Mesodermal cell (in vitro differentiated cells): Measurements from ENCODE around the gene PSTPIP1.
"Not testable (repeated sequence)": the region's sequence is repeated elsewhere in the genome, so short reads cannot be mapped to it uniquely, and the experiment has no call there.

Experiments used
- H3K27ac ChIP-seq: 2 replicates; pipeline ENCODE4 v1.7.0; 2013; ENCODE audit warnings: mild to moderate bottlenecking, low read depth, low read length, moderate library complexity; ENCODE audit not compliant: severe bottlenecking
- H3K36me3 ChIP-seq: 2 replicates; pipeline ENCODE4 v1.7.1; 2013; ENCODE audit warnings: mild to moderate bottlenecking, low read length, moderate library complexity; ENCODE audit not compliant: control insufficient read depth, insufficient read depth
- H3K4me1 ChIP-seq: one replicate; pipeline ENCODE4 v1.7.1; 2013; ENCODE audit warnings: mild to moderate bottlenecking, low read length; ENCODE audit not compliant: insufficient read depth, control insufficient read depth, poor library complexity, severe bottlenecking
- H3K4me3 ChIP-seq: 2 replicates; pipeline ENCODE4 v1.7.0; 2013; ENCODE audit warnings: low read length, control low read depth, mild to moderate bottlenecking; ENCODE audit not compliant: insufficient read depth, poor library complexity, severe bottlenecking; ENCODE audit errors: extremely low read depth
- H3K9me3 ChIP-seq: 2 replicates; pipeline ENCODE4 v1.7.1; 2013; ENCODE audit warnings: mild to moderate bottlenecking, low read length, moderate library complexity; ENCODE audit not compliant: control insufficient read depth
- whole genome bisulfite sequencing, 2 experiments: methylation state at CpG; one replicate each; pipeline ENCODE4 v1.1.5; 2013; ENCODE audit warnings: missing lambda C conversion rate in 2 of 2; ENCODE audit not compliant: insufficient coverage in 2 of 2; 5-methylcytosine and 5-hydroxymethylcytosine counted together

The PSTPIP1 gene

GRCh38 chr15:76966051-76966450 is 28.9 kb upstream of the PSTPIP1 start:
- H3K27ac ChIP-seq, H3K9me3 ChIP-seq, H3K4me3 ChIP-seq, H3K36me3 ChIP-seq: not testable (repeated sequence)
- WGBS, 2 experiments = 93% methylated on average over 4 to 6 of the region's 7 CpGs
- peaks cover 31% of the 10 kb centered on the region for H3K4me1 ChIP-seq

DNA sequence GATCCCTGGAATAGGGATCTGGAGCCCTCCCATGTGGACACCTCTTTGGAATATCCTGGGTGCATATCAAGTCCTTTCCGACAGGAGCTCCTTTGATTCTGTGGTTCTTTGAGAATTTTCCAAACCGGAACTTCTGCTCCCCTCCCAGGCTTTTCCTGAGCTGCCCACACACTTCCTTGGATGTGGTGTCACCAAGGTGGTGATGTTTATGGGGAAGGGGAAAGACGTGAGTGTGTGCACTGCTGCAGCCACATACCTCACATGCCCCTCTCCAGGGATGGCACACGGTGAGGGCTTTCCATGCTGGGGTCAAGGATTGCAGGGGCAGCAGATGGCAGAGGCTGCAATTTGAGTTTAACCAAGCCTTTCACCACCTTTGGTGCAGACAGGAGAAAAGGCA is 27.9 kb upstream of the PSTPIP1 start:
- H3K4me3 ChIP-seq = no peak overlapping the region
- H3K27ac ChIP-seq = no peak overlapping the region
- no peaks in the 10 kb centered on the region for H3K36me3 ChIP-seq
- H3K4me1 ChIP-seq = peaks cover 31% of the 10 kb centered on the region
- no peaks in the 10 kb centered on the region for H3K9me3 ChIP-seq
- 0 to 50% methylated on average over 1 to 2 of the region's 4 CpGs for WGBS, 2 experiments

DNA sequence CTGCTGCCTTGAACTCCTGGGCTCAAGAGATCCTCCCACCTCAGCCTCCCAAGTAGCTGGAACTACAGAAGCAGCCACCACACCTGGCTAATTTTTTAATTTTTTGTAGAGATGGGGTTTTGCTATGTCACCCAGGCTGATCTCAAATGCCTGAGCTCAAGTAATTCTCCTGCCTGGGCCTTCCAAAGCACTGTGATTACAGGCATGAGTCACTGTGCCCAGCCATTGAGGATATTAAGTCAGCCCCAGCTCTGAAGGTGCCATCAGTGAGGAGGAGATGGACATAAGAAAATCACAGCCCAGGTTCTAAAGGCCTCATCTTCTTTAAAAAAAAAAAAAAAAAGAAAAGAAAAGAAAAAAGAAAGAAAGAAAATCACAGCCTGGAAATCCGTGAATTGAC is 26.6 kb upstream of the PSTPIP1 start:
- 88 to 100% methylated on average over 1 of the region's 1 CpG for WGBS, 2 experiments
- H3K4me3 ChIP-seq = no peak overlapping the region
- H3K36me3 ChIP-seq = no peaks in the 10 kb centered on the region
- no peaks in the 10 kb centered on the region for H3K9me3 ChIP-seq
- H3K4me1 ChIP-seq = peaks cover 31% of the 10 kb centered on the region
- H3K27ac ChIP-seq = no peak overlapping the region

DNA sequence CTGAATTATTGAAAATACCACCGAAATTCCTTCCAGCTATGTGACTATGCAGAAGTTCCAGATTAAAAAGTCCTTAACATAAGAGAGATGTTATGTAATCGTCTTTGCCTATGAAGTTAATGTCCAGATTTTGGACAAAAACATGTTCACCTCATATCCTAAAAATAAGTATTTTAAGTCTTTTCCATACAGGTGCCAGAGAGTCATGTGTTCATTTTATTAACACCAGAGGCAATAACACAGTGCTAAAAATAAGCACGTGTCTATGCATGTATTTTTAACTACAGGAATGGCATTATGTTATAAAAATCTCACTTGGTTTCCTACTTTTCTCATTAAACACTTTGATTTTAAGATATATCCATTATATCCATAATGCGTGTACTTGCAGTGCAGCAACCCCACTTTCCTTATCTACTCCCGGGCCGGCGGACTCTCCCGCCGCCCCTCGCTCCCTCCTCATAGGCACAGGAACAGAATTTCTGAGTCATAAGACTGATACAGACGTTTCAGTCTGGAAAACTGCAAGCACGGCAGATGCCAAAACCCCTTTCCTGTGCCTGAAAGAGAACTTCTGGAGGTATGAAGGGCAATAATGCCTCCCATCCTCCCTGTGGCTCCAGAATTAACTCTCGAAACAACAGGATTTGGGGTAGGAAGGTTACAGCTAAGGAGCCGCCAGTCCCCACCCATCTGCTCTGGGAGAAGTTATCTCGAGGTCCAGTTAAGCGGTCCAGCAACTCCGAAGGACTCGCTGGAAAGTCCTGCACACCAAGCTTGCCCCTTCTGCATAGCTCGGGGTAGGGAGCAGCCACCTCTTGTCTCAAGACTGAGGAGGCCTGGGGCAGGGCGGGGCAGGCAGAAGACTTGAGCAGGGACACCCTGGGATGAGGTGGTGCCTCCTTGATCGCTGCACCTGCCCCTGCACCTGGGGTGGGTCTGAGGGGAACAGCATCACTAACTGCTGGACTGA is 22.3 kb upstream of the PSTPIP1 start:
- H3K27ac ChIP-seq = no peak overlapping the region
- no peaks in the 10 kb centered on the region for H3K9me3 ChIP-seq
- H3K4me3 ChIP-seq = no peak overlapping the region
- no peaks in the 10 kb centered on the region for H3K36me3 ChIP-seq
- peaks cover 6% of the 10 kb centered on the region for H3K4me1 ChIP-seq
- WGBS, 2 experiments = 83 to 88% methylated on average over 13 to 17 of the region's 21 CpGs

DNA sequence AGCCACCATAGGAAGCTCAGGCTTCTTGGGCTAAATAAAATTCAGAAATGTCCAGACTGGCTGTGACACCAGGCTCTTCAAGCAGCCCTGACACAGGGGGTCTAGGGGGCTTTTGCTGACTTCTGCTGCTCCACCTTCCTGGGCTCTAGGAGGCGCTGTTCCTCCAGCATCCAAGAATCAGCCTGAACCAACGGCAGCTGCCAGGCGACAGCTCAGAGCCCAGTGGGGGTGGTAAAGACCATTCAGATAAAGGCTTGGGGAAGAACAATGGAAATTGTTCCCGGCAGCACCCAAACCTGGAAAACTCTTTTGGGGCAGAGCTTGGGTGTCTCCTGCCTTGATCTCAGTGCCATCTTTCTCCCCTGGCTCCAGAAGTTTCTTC is 21.6 kb upstream of the PSTPIP1 start:
- 2 to 7% methylated on average over 3 to 4 of the region's 4 CpGs for WGBS, 2 experiments

GRCh38 chr15:76973906-76974305 is 21.0 kb upstream of the PSTPIP1 start:
- no peaks in the 10 kb centered on the region for H3K4me1 ChIP-seq
- no peaks in the 10 kb centered on the region for H3K9me3 ChIP-seq
- H3K27ac ChIP-seq = no peak overlapping the region
- no peak overlapping the region for H3K4me3 ChIP-seq
- no peaks in the 10 kb centered on the region for H3K36me3 ChIP-seq
- 100% methylated on average over 1 to 2 of the region's 2 CpGs for WGBS, 2 experiments

More for the DNA sequence above, 21.6 kb upstream of the PSTPIP1 start:
- H3K4me1 ChIP-seq = no peaks in the 10 kb centered on the region
- no peaks in the 10 kb centered on the region for H3K36me3 ChIP-seq
- no peak overlapping the region for H3K27ac ChIP-seq
- H3K9me3 ChIP-seq = no peaks in the 10 kb centered on the region
- no peak overlapping the region for H3K4me3 ChIP-seq

DNA sequence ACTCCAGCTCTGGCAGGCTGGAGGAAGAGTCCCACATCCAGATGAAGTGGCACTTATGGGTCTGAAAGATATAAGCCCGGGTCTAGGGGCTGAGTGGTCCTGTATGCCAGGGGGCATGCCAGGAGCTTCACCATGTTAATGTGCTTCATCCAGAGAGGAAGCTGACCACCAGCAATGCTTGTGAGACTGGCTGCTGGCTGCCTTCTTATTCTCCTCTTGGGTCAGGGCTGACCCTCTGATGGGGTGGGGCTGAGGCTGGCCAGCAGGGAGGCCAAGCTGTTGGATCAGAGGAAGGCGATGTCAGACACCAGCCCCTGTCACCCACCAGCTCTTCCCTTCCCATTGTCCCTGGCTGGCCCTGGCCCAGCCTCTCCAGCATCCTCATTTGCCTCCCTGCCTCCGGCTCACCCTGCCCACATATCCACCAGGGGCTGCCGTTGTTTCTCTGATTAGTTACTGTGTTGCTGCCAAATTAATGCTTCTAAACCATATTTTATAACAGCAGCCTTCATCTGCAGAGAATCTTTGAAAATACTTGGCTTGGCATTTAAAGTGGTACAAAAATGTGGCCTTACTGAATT is 20.4 kb upstream of the PSTPIP1 start:
- no peaks in the 10 kb centered on the region for H3K9me3 ChIP-seq
- H3K36me3 ChIP-seq = no peaks in the 10 kb centered on the region
- H3K27ac ChIP-seq = no peak overlapping the region
- H3K4me1 ChIP-seq = no peaks in the 10 kb centered on the region
- 69 to 90% methylated on average over 3 of the region's 4 CpGs for WGBS, 2 experiments
- no peak overlapping the region for H3K4me3 ChIP-seq

DNA sequence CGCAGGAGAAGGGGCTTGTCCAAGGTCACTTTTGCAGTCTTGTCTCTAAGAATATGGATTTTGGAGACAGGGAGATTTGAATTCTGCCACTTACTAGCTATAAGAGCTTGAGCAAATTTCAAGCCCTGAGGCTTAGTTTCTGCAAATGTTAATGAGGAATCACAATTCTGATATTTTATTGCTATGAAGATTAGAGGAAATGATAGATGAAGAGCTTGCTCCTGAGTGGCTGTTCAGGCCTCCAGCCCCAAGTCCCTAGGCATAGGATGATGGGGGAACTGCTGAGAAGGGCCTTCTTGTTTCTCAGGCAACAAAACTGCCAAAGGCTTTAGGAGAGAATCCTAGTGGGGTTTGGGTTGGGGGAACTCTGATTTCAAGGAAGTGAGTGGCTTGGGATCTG is 18.8 kb upstream of the PSTPIP1 start:
- 88 to 100% methylated on average over 1 of the region's 1 CpG for WGBS, 2 experiments
- H3K4me3 ChIP-seq = no peak overlapping the region
- H3K27ac ChIP-seq = no peak overlapping the region
- H3K9me3 ChIP-seq = no peaks in the 10 kb centered on the region
- H3K36me3 ChIP-seq = no peaks in the 10 kb centered on the region
- no peaks in the 10 kb centered on the region for H3K4me1 ChIP-seq

- Histone ChIP-seq H3K36me3 (no peaks in the 10 kb centered on the region), H3K27ac (no peak overlapping the region), H3K4me1 (no peaks in the 10 kb centered on the region), H3K4me3 (no peak overlapping the region), H3K9me3 (no peaks in the 10 kb centered on the region)
- WGBS, 2 experiments = 83 to 100% methylated on average over 1 to 2 of the region's 5 CpGs
Measured at GRCh38 chr15:76976572-76977270, 18.2 kb upstream of the PSTPIP1 start.

DNA sequence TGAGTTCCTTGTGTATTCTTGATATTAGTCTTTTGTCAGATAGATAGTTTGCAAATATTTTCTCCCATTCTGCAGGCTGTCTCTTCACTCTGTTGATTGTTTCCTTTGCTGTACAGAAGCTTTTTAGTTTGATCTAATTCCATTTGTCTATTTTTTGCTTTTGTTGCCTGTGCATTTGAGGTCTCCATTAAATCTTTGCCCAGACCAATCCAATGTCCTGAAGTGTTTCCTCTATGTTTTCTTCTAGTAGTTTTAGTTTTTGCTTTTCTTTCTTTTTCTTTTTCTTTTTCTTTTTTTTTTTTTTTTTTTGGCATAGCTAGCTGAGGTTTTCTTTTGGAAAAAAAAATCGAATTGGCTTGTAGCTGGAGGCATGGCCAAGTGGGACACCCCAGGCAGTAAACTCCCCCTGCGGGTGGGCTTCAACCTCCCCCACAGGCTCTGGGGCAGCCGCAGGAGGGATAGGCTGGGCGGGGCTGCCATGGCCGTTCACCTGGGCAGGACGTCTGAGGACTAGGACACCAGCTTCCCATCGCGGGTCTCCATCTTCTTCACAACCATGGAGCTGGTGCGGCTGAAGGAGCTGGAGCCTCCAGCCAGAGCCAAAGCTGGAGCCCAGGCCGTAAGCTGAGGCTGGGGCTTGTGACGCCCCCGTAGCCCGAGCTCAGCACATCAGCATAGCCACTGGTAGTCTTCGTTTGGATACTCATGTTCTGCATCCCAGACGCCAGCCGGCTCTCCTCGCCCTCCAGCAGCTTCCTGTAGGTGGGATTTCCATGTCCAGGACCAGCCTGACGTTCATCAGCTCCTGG is 16.2 kb upstream of the PSTPIP1 start:
- H3K36me3 ChIP-seq = no peaks in the 10 kb centered on the region
- no peak overlapping the region for H3K4me3 ChIP-seq
- H3K4me1 ChIP-seq = no peaks in the 10 kb centered on the region
- WGBS, 2 experiments = 92 to 95% methylated on average over 13 to 18 of the region's 18 CpGs
- no peak overlapping the region for H3K27ac ChIP-seq
- H3K9me3 ChIP-seq = no peaks in the 10 kb centered on the region
